HepG2 (cell line): Measurements from ENCODE around the gene ZNF23. TPM values are rescaled to one million over a fixed set of nuclear protein-coding genes. Genes with fewer than 3 reads are reported as not detected.

Source experiments
- ATAC-seq: fragments of 200-7000 bp; cut with Tn5 transposase; 3 replicates; pipeline ENCODE4 v1.9.1; 2020; ENCODE audit warnings: mild to moderate bottlenecking, moderate library complexity
- BruUV-seq: library from RNA; stranded (reverse); fragments of 400-500 nt; replicated peaks from 2 replicates; lab custom pipeline; 2021; lab: Mats Ljungman, UMichigan
- CTCF ChIA-PET: fragments of 300-600 bp; formaldehyde crosslinking; extraction: SDS; loops from one replicate; lab custom pipeline; 2021; ENCODE audit warnings: low total read pairs, inconsistent platforms, low intra/inter-chr PET ratio; lab: Yijun Ruan, JAX
- POLR2A ChIA-PET: fragments of 350-600 bp; sonication (Branson Sonifier 250); formaldehyde crosslinking; loops from one replicate; lab custom pipeline; 2020; ENCODE audit warnings: antibody characterized with exemption, inconsistent platforms; lab: Yijun Ruan, JAX
- DNase-seq: peaks from one replicate; pipeline ENCODE4 v3.0.0-alpha.2; 2015; ENCODE audit warnings: low spot score
- FAIRE-seq: peaks from 3 replicates; lab custom pipeline; 2011; peaks lifted over from hg19 to GRCh38; lab: Jason Lieb, UNC
- H2AFZ ChIP-seq: one replicate; pipeline ENCODE4 v1.6.1; 2011; ENCODE audit warnings: low read length, inconsistent platforms
- H3K27ac ChIP-seq: fragments of 300-600 bp; 3 replicates; pipeline ENCODE4 v1.8.0; 2011; ENCODE audit warnings: mixed run types, mild to moderate bottlenecking, mixed read lengths, low read length, inconsistent platforms; ENCODE audit not compliant: insufficient read depth; ENCODE audit errors: extremely low read length
- H3K27me3 ChIP-seq, 2 experiments: fragments of 200-600 bp in 1 of 2; 2 replicates in 1 of 2; 3 replicates in 1 of 2; pipeline versions ENCODE4 v1.6.0 to v1.8.0; 2011; ENCODE audit warnings: low read length in 2 of 2, mild to moderate bottlenecking in 2 of 2, moderate library complexity in 2 of 2, inconsistent platforms in 1 of 2; ENCODE audit not compliant: insufficient read depth in 2 of 2, control insufficient read depth in 1 of 2
- H3K36me3 ChIP-seq, 2 experiments: fragments of 200-600 bp in 1 of 2; replicated peaks in 1 of 2; 2 replicates in 1 of 2; 3 replicates in 1 of 2; pipeline versions ENCODE4 v1.5.1 to v1.8.0; 2011; ENCODE audit warnings: low read length in 2 of 2, inconsistent platforms in 1 of 2; ENCODE audit not compliant: insufficient read depth in 2 of 2, control insufficient read depth in 1 of 2
- H3K4me1 ChIP-seq: 2 replicates; pipeline ENCODE4 v1.5.1; 2012; ENCODE audit warnings: low read length, inconsistent platforms; ENCODE audit not compliant: insufficient read depth
- H3K4me2 ChIP-seq: 2 replicates; pipeline ENCODE4 v1.6.0; 2011; ENCODE audit warnings: low read depth, low read length, inconsistent platforms
- H3K4me3 ChIP-seq, 3 experiments: fragments of 200-600 bp in 1 of 3; sonication (generic), shearing (Covaris generic) in 1 of 3; replicated peaks in 1 of 3; 2 replicates each; pipeline ENCODE4 v1.5.1; 2011 to 2016; ENCODE audit warnings: low read length in 3 of 3, inconsistent platforms in 2 of 3, low read depth in 2 of 3, mild to moderate bottlenecking in 2 of 3, control low read depth in 1 of 3, mixed read lengths in 1 of 3; ENCODE audit not compliant: insufficient read depth in 1 of 3
- H3K79me2 ChIP-seq: one replicate; pipeline ENCODE4 v1.6.1; 2011; ENCODE audit warnings: low read length, inconsistent platforms; ENCODE audit not compliant: insufficient read depth
- H3K9ac ChIP-seq: 2 replicates; pipeline ENCODE4 v1.6.0; 2011; ENCODE audit warnings: mild to moderate bottlenecking, low read depth, low read length, inconsistent platforms; ENCODE audit not compliant: insufficient read depth
- H3K9me3 ChIP-seq: 2 replicates; pipeline ENCODE4 v1.5.1; 2012; ENCODE audit warnings: mild to moderate bottlenecking, low read length
- H4K20me1 ChIP-seq: 2 replicates; pipeline ENCODE4 v1.6.0; 2011; ENCODE audit warnings: inconsistent platforms, mild to moderate bottlenecking, low read length, moderate library complexity; ENCODE audit not compliant: insufficient read depth
- DNMT1 ChIP-seq: sonication (generic); formaldehyde crosslinking; IDR thresholded peaks from 2 replicates; pipeline ENCODE4 v1.5.1; 2020; ENCODE audit warnings: mild to moderate bottlenecking, missing genetic modification reagents
- FOXA3 ChIP-seq: IDR thresholded peaks from 2 replicates; pipeline ENCODE4 v1.6.1; 2016; ENCODE audit warnings: missing genetic modification reagents, missing compliant biosample characterization
- MATR3 ChIP-seq: sonication (generic); formaldehyde crosslinking; IDR thresholded peaks from 2 replicates; pipeline ENCODE4 v1.4.0; 2020; ENCODE audit warnings: missing genetic modification reagents
- PHF20 ChIP-seq: sonication (generic); formaldehyde crosslinking; IDR thresholded peaks from 2 replicates; pipeline ENCODE4 v1.5.0; 2020; ENCODE audit warnings: mild to moderate bottlenecking, missing genetic modification reagents
- TFDP2 ChIP-seq: sonication (generic); formaldehyde crosslinking; IDR thresholded peaks from 2 replicates; pipeline ENCODE4 v1.4.0; 2020; ENCODE audit warnings: missing genetic modification reagents
- ZBTB8A ChIP-seq: sonication (generic); formaldehyde crosslinking; IDR thresholded peaks from 2 replicates; pipeline ENCODE4 v1.4.0; 2020; ENCODE audit warnings: mild to moderate bottlenecking, low read depth, missing genetic modification reagents, borderline replicate concordance
- ZKSCAN5 ChIP-seq: sonication (generic); formaldehyde crosslinking; IDR thresholded peaks from 2 replicates; pipeline ENCODE4 v1.5.1; 2020; ENCODE audit warnings: mild to moderate bottlenecking, missing genetic modification reagents
- ZNF180 ChIP-seq: sonication (generic); formaldehyde crosslinking; IDR thresholded peaks from 2 replicates; pipeline ENCODE4 v1.4.0; 2020; ENCODE audit warnings: low read depth, missing genetic modification reagents, borderline replicate concordance
- WGBS: methylation state at CpG from one replicate; pipeline ENCODE4 v1.1.6; 2017; ENCODE audit warnings: low lambda C conversion rate; 5-methylcytosine and 5-hydroxymethylcytosine counted together
- in situ Hi-C: cut with HindIII; loops from 2 replicates; pipeline ENCODE4 v1.10.0; 2017; ENCODE audit warnings: low pct_unique_long_range_greater_than_20kb; ENCODE audit not compliant: extremely low pct_ligation_motif_present
- intact Hi-C: fragments of 100-400 bp; cut with micrococcal nuclease; formaldehyde crosslinking; loops from one replicate; pipeline ENCODE4 v1.10.0; 2022; ENCODE audit not compliant: unreplicated experiment
- polyA plus RNA-seq, 8 experiments: library from polyadenylated mRNA; depleted of rRNA in 3 of 8; stranded (reverse) in 7 of 8; unstranded in 1 of 8; fragments of >200 nt; fragmentation: Illumina TruSeq in 4 of 8; extraction: Trizol in 4 of 8; gene quantifications; 2 replicates each; pipeline versions ENCODE4 v1.2.1 to v1.2.3, GENCODE V29; 2011 to 2016; ENCODE audit warnings: low read depth in 4 of 8, missing spikeins in 1 of 8, mixed read lengths in 1 of 8; ENCODE audit not compliant: insufficient read depth in 1 of 8
- total RNA-seq, 5 experiments: library from RNA; depleted of rRNA; stranded (reverse); fragments of >200 nt; fragmentation: Illumina TruSeq; extraction: Trizol; gene quantifications; 2 replicates each; pipeline ENCODE4 v1.2.3, GENCODE V29; 2016; ENCODE audit warnings: low read depth in 1 of 5

ZNF23 gene
- total and polyA plus RNA-seq, 2 of the 13 experiments (the other 11 are each of a cell fraction or from before 2014, with no cell fraction given) = 8.6 to 12.2 TPM

GRCh38 chr16:71448274-71448866 lies 13.7 kb downstream of the ZNF23 start:
- H3K4me1 ChIP-seq = peaks cover 6% of the 10 kb centered on the region; the same call in 1 of the 2 replicates
- CTCF ChIA-PET = no interaction called here
- intact Hi-C loops (no loop called here), in situ Hi-C loops (loop anchor here (10.0 kb wide), 1 partner anchor 46 kb away; no protein-coding TSS in a partner anchor)
- TF ChIP-seq ZKSCAN5 (CRISPR knock-in tag) = no peak
- no peak for TF ChIP-seq FOXA3 (CRISPR knock-in tag)
- no peak for TF ChIP-seq TFDP2 (CRISPR knock-in tag)
- no peak for TF ChIP-seq PHF20 (CRISPR knock-in tag)
- no peak for TF ChIP-seq ZBTB8A
- no peak for TF ChIP-seq MATR3 (CRISPR knock-in tag)
- no peak for TF ChIP-seq ZNF180 (CRISPR knock-in tag)
- TF ChIP-seq DNMT1 (CRISPR knock-in tag) = no peak
- H3K9me3 ChIP-seq = no peaks in the 10 kb centered on the region
- FAIRE-seq (no peak), DNase-seq (no peak), ATAC-seq (no peak)
- peaks cover 15 to 41% of the 10 kb centered on the region in 2 experiments for H3K36me3 ChIP-seq
- no peaks in the 10 kb centered on the region for H3K79me2 ChIP-seq
- H3K4me3 ChIP-seq = no peak overlapping the region
- no peak overlapping the region for H3K9ac ChIP-seq
- no peaks in the 10 kb centered on the region for H4K20me1 ChIP-seq
- H2AFZ ChIP-seq = no peak overlapping the region
- POLR2A ChIA-PET = no interaction called here
- no peak overlapping the region for H3K27ac ChIP-seq
- no peaks in the 10 kb centered on the region for H3K27me3 ChIP-seq
- no TSS peak for BruUV-seq
- no peak overlapping the region for H3K4me2 ChIP-seq
- 94% methylated on average over 7 of the region's 7 CpGs for WGBS
